OCI-M2 (cell line): ENCODE data around the gene ITGA5.
"Not testable (repeated sequence)": the region's sequence is repeated elsewhere in the genome, so short reads cannot be mapped to it uniquely, and the experiment has no call there.

ENCODE experiments used
- DNase-seq: peaks from one replicate; lab custom pipeline; 2025; ENCODE audit not compliant: unreplicated experiment; lab: John Stamatoyannopoulos, UW

ITGA5 gene

DNA sequence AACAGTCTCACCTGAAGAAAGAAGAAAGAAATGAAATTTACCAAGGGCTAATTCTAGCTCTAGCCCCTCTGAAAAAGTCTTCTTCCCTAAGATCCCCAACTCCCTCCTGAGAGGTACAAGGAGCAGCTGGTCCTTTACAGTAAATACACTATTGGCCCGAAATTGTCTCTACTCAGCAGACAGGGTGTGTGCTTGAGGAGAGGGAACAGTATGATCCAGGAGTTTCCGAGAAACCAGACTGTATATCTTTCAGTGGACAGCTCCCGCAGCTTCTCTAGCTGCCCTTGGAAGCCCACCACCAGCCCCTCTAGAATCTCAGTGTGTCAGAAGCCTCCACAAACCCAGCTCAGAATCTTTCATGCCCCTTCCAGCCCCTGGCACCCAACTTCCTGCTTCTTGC is 62.8 kb downstream of the ITGA5 start:
- no peak for DNase-seq

DNA sequence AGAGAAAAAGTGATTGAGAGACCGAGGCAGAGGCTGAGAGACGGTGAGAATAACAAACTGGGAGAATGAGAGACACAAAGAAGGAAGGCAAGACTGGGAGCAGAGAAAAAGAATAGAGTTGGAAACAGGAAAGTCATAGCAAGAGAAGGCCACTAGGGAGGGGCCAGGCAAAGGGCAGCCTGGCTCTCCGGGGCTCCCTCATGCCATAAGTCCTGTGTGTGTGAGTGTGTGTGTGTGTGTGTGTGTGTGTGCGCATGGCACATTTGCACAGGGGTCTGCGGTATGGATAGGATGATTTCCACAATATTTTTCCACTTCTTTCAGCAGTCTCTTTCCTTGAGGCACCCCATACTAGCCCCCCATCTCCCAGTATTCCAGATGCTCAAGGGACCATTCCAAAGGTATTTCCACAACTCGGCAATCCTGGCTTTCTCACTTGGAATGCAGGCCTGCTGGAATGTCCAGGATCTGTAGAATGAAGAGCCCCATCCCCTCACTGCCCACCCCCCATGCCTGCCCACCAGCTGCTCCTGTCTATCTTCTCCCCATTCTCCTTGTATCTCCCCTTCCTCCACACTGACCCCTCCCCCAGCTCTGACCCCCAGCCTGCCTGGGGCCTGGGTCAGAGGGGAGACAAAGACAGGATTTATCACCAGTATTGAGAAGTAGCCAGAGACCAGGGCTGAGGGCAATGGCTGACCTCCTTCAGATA is 63.8 kb downstream of the ITGA5 start:
- no peak for DNase-seq

DNA sequence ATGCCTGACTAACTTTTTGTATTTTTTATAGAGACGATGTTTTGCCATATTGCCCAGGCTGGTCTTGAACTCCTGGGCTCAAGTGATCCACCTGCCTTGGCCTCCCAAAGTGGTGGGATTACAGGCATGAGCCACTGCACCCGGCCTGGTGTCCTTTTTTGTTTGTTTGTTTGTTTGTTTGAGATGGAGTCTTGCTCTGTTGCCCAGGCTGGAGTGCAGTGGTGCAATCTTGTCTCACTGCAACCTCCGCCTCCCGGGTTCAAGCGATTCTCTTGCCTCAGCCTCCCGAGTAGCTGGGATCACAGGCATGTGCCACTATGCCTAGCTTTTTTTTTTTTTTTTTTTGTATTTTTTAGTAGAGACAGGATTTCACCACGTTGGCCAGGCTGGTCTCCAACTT is 64.8 kb downstream of the ITGA5 start:
- DNase-seq, result not testable (repeated sequence)

DNA sequence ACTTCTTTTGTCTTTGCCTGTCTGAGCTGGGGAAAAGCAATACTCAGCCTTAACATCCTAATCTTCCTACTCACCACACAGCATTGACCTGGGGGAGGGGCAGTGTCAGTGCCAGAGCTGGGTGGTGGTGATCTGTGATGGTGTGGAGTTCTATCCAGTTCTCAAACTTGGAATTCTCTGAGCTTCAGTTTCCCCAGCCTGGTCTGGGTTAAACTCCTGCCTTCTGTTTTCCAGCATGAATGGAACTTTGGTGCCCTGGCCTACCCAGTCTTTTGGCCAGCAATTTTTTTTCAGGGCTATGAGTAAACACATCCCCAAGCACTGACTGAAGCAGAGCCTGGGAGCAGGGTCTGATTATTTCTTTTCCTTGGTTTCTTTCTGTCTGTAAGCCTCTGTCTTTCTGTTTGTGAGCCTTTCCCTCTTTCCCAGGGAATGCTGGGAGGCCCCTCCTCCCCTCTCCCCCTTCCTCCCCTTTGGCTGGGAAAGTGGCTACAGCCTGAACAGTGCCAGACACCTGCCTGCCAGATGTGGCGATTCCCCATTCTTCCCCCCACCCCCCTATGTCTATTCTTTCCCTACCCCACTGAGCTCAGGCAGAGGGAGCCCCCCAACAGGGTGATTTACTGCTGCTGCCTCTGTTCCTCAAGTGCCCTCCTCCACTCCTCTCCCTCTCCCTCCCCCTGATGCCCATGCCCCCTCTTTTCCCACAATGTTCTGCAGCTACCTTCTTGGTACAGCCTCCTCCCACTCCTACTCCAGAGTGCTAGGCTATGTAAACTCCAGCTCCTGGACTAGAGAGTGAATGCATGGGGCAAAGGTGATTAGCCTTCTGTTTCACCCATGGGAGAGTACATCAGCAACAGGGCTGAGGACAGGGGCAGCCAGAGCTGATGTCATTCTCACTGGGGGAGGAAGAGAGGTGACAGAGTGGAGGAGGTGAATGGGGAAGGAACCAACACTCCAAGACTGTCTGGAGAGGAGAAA is 65.9 kb downstream of the ITGA5 start:
- DNase-seq, result no peak

DNA sequence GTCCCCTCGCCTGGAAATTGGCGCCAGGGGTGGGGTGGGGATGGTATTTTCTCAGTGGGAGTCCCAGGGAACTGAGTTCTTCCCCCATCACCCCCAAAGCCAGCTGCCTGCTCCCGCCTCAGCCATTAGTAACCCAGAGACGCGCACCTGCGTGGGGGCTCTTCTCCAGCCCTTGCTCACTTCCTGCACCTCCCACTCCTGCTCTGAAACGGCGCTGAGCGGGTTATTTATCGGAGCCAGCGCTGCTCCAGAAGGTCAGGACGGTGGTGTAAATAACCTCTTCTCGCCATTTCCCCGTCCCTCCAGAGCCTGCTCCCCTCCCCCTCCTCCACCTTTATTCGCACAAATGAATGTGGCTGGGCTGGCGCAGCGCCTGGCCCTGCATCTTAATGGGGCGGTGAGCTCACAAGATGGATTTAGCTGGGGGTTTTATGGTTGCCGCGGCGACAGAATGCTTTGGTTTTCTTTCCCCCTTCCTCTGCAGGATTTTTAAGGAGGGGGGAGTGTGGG is 67.0 kb downstream of the ITGA5 start:
- no peak for DNase-seq

DNA sequence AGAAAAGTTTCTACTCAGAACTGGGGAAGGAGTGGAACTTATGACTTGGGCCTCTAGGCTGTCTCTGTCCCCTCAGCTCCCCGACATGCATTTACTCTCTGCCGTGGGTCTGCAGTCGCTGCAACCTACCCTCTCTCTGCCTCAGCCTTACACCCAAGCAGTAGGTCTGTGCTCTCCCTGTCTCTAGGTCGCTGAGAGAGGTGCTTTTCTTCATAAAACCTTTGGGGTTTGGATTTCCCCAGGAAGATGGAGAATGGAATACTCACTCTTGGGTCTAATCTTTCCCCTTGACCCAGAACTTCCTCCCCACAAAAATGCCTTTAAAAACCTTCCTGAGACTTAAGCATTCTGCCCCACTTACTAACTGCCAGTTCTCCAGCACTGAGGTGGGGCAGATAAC is 67.7 kb downstream of the ITGA5 start:
- no peak for DNase-seq

DNA sequence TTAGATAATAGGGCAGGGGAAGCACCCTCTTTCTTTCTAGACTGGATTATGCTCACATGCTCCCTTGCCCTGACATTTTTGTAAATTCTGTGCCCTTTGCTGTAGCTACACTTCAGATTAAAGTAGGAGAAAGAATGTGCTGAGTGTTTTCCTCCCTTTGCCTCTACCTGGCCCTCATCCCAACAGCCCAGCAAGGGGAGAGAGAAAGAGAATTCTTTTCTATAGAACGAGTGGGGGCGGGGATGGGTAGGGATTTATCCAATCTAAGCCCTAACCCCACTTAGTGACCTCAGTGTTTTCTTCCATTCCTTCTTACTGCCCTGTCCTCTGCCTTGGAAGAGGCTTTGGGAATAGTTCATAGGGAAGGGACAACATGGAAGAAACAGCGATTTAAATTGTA is 68.3 kb downstream of the ITGA5 start:
- DNase-seq, result no peak

DNA sequence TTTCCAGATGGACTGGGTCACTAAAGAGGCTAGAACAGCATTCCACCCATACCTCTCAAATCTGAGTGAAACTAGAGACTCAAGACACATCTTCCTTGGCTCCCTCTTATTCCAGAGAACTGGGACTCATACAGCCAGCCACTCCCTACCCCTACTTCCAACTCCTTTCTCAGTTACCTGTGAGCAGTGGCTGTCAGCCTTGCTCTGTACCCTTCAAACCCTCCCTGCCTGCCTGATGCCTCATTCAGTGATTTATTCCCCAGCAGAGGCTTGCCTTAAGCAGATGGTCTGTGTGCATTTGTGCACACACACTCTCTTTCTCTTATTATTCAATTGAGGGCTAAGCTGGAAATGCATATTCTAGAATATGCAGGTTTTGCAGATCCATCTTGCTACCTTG is 69.4 kb downstream of the ITGA5 start:
- no peak for DNase-seq

DNA sequence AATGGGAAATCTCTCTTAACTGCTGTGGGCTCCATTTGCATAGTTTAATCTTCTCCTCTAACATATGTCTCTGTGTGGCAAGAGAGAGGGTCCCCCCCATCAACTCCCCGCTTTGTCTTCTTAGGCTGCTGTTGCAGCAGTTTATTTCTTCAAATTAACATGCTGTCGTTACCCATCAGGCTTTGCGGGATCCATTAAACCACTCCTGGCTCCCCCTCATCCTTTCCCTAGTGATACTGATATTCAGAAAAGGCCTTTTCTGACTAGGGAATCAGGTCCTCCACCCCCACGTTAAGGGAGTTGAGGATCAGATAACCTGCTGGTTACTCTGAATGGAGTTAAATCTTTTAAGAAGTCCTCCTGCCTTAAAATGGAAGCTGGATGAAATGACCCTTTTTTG is 70.0 kb downstream of the ITGA5 start:
- DNase-seq, result no peak
